ENCODE data around the gene SIAE. TPM values are rescaled to one million over a fixed set of nuclear protein-coding genes. Genes with fewer than 3 reads are reported as not detected.
A peak's percentile ranks its signal among the peaks of the same experiment; 100 is the strongest.

SIAE gene
- total RNA-seq, 3 donors from 2014 or later, result 81.7 to 232 (median 147) TPM

GRCh38 chr11:124640666-124641065 is 32.9 kb downstream of the SIAE start:
- no peaks in the 10 kb centered on the region for H3K36me3 ChIP-seq (ENCODE audit: low read depth)
- H3K4me3 ChIP-seq, result no peak overlapping the region
- intact Hi-C loops (cut with DNase I, micrococcal nuclease), result no loop called here
- H3K4me1 ChIP-seq (ENCODE audit: low read depth), result no peaks in the 10 kb centered on the region
- no peaks in the 10 kb centered on the region for H3K9me3 ChIP-seq
- no peak for TF ChIP-seq CTCF (IDR thresholded peaks at IDR 0.05)
- DNase-seq, result no peak
- no peak for ATAC-seq

GRCh38 chr11:124639186-124639585 is 34.4 kb downstream of the SIAE start:
- no peaks in the 10 kb centered on the region for H3K9me3 ChIP-seq
- no peak overlapping the region for H3K4me3 ChIP-seq
- no peaks in the 10 kb centered on the region for H3K36me3 ChIP-seq (ENCODE audit: low read depth)
- intact Hi-C loops (cut with DNase I, micrococcal nuclease), result no loop called here
- no peak for TF ChIP-seq CTCF (IDR thresholded peaks at IDR 0.05)
- ATAC-seq (no peak), DNase-seq (no peak)
- H3K4me1 ChIP-seq (ENCODE audit: low read depth), result no peaks in the 10 kb centered on the region

GRCh38 chr11:124638500-124638899 is 35.0 kb downstream of the SIAE start:
- no peak for DNase-seq
- Histone ChIP-seq H3K9me3 (no peaks in the 10 kb centered on the region), H3K4me3 (no peak overlapping the region), H3K4me1 (ENCODE audit: low read depth) (no peaks in the 10 kb centered on the region), H3K36me3 (ENCODE audit: low read depth) (no peaks in the 10 kb centered on the region)
- TF ChIP-seq CTCF (IDR thresholded peaks at IDR 0.05), result no peak
- intact Hi-C loops (cut with DNase I, micrococcal nuclease), result no loop called here
- ATAC-seq, result no peak

GRCh38 chr11:124635932-124636331 is 37.6 kb downstream of the SIAE start:
- ATAC-seq, result no peak

GRCh38 chr11:124633355-124633754 is 40.2 kb downstream of the SIAE start:
- DNase-seq (no peak), ATAC-seq (peak; percentile 34)
- Histone ChIP-seq H3K4me3 (no peak overlapping the region), H3K36me3 (ENCODE audit: low read depth) (no peaks in the 10 kb centered on the region), H3K9me3 (no peaks in the 10 kb centered on the region), H3K4me1 (ENCODE audit: low read depth) (no peaks in the 10 kb centered on the region)
- intact Hi-C loops (cut with DNase I, micrococcal nuclease), result no loop called here
- TF ChIP-seq CTCF (IDR thresholded peaks at IDR 0.05), result no peak

More at GRCh38 chr11:124635932-124636331, 37.6 kb downstream of the SIAE start:
- Histone ChIP-seq H3K4me3 (no peak overlapping the region), H3K9me3 (no peaks in the 10 kb centered on the region), H3K36me3 (ENCODE audit: low read depth) (no peaks in the 10 kb centered on the region), H3K4me1 (ENCODE audit: low read depth) (no peaks in the 10 kb centered on the region)
- TF ChIP-seq CTCF (IDR thresholded peaks at IDR 0.05), result no peak
- DNase-seq, result no peak
- intact Hi-C loops (cut with DNase I, micrococcal nuclease), result no loop called here

GRCh38 chr11:124629961-124630360 is 43.6 kb downstream of the SIAE start:
- no peak for TF ChIP-seq CTCF (IDR thresholded peaks at IDR 0.05)
- Histone ChIP-seq H3K4me3 (no peak overlapping the region), H3K9me3 (no peaks in the 10 kb centered on the region), H3K4me1 (ENCODE audit: low read depth) (no peaks in the 10 kb centered on the region), H3K36me3 (ENCODE audit: low read depth) (no peaks in the 10 kb centered on the region)
- DNase-seq (no peak), ATAC-seq (no peak)
- intact Hi-C loops (cut with DNase I, micrococcal nuclease), result no loop called here
